Activated B cell treated with CpG ODN at 0.5 μM for 24 hours (primary cell): ENCODE measurements around the gene KIRREL3. TPM values are rescaled to one million over a fixed set of nuclear protein-coding genes. Genes with fewer than 3 reads are reported as not detected.

Experiments used
- ATAC-seq: fragments of 200-7000 bp; cut with Tn5 transposase; one replicate; pipeline ENCODE4 v1.10.0; 2021; ENCODE audit warnings: low read depth, mild to moderate bottlenecking, moderate library complexity
- CTCF ChIA-PET: fragments of 350-600 bp; sonication (Branson Sonifier 250); formaldehyde crosslinking; loops from one replicate; lab custom pipeline; 2021; ENCODE audit warnings: antibody characterized with exemption; lab: Charles Lee
- POLR2A ChIA-PET: fragments of 350-600 bp; sonication (Branson Sonifier 250); formaldehyde crosslinking; loops from one replicate; lab custom pipeline; 2021; ENCODE audit warnings: antibody characterized with exemption; lab: Charles Lee
- DNase-seq: peaks from one replicate; pipeline ENCODE4 v3.0.0; 2022
- H3K27ac Mint-ChIP-seq: one replicate; pipeline ENCODE4 v1.8.0; 2020; ENCODE audit warnings: mixed read lengths
- H3K27me3 Mint-ChIP-seq: one replicate; pipeline ENCODE4 v1.8.0; 2021; ENCODE audit warnings: mixed read lengths
- H3K36me3 Mint-ChIP-seq: one replicate; pipeline ENCODE4 v1.8.0; 2021; ENCODE audit warnings: low read depth, mixed read lengths
- H3K4me1 Mint-ChIP-seq: one replicate; pipeline ENCODE4 v1.8.0; 2021; ENCODE audit warnings: mixed read lengths
- H3K4me3 Mint-ChIP-seq: one replicate; pipeline ENCODE4 v1.8.0; 2020; ENCODE audit warnings: mild to moderate bottlenecking, mixed read lengths
- H3K9me3 Mint-ChIP-seq: one replicate; pipeline ENCODE4 v1.8.0; 2020; ENCODE audit warnings: mixed read lengths
- intact Hi-C: fragments of 100-400 bp; cut with micrococcal nuclease; formaldehyde crosslinking; loops from one replicate; pipeline ENCODE4 v1.15.1; 2024
- total RNA-seq: library from RNA; stranded (reverse); gene quantifications from 2 replicates; pipeline ENCODE4 v1.2.3, GENCODE V29; 2022
- TF ChIP-seq, protein P1 (sequence below): fragments of 200-600 bp; IDR thresholded peaks from one replicate; pipeline ENCODE4 v1.8.0; 2022; ENCODE audit warnings: antibody characterized with exemption, mild to moderate bottlenecking

KIRREL3 gene
- total RNA-seq, 1 donor from 2014 or later = not detected

DNA sequence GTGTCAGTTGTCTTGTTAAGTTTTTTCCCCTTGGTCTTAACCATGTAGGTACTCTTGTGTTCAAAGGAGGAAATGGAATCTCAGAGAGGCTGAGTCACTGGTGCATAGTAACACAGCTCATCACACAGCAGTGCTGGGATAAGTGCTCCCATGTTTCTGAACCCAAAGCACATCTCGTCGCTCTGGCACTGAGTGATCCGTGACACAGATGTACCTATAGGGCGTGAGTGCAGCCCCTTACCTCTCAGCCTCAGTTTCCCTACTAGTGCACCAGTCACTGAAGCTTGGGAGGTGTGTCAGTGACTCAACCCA is 411.1 kb downstream of the KIRREL3 start:
- Mint-ChIP-seq H3K27ac (no peak overlapping the region), H3K27me3 (no peaks in the 10 kb centered on the region), H3K4me3 (no peak overlapping the region), H3K4me1 (no peaks in the 10 kb centered on the region), H3K36me3 (no peaks in the 10 kb centered on the region), H3K9me3 (no peaks in the 10 kb centered on the region)
- ATAC-seq (no peak), DNase-seq (no peak)
- ChIA-PET CTCF (no interaction called here), POLR2A (no interaction called here)
- TF ChIP-seq, protein P1, sequence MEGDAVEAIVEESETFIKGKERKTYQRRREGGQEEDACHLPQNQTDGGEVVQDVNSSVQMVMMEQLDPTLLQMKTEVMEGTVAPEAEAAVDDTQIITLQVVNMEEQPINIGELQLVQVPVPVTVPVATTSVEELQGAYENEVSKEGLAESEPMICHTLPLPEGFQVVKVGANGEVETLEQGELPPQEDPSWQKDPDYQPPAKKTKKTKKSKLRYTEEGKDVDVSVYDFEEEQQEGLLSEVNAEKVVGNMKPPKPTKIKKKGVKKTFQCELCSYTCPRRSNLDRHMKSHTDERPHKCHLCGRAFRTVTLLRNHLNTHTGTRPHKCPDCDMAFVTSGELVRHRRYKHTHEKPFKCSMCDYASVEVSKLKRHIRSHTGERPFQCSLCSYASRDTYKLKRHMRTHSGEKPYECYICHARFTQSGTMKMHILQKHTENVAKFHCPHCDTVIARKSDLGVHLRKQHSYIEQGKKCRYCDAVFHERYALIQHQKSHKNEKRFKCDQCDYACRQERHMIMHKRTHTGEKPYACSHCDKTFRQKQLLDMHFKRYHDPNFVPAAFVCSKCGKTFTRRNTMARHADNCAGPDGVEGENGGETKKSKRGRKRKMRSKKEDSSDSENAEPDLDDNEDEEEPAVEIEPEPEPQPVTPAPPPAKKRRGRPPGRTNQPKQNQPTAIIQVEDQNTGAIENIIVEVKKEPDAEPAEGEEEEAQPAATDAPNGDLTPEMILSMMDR = no peak
- intact Hi-C loops = no loop called here

DNA sequence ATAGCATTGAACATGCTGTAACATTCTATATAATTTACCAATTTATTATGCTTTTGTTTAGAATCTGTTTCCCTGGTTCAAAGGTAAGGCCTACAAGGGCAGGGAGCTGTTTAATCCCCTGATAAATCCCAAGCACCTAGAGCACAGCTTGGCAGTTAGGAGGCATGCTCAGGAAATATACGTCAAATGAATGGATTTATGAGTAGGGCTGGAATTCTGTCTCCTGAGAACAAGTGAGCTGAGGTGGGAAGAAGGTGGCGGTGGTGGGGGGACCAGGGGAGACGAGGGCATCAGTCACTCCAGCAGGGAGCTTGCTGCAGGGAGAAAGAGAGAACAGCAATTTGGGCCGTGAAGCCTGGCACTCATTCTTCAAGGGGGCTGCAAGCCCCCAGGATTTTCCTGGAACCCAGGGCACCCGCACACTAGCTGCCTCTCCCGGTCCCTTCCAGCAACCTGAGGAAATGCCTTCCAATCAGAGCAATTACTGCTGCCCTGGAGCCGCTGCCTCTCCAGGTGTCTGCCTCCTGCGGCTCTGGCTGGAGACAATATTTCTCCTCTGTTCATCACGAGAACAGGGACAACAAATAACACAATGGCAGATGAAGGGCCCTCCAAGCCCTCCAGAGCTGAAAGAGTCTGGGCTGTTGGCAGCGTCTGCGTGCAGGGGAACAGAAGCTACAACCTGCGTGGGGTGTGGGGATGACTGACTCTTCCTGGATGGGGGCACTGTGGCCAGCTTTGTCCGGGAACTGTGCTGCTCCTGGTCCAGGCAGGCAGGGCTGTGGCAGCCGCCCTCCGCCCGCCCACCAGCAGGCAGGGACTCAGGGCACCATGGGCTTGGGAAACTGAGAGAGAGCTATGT is 411.7 kb downstream of the KIRREL3 start:
- POLR2A ChIA-PET = no interaction called here

GRCh38 chr11:126587541-126587940 is 413.0 kb downstream of the KIRREL3 start:
- ChIA-PET CTCF (no interaction called here), POLR2A (no interaction called here)
- no peaks in the 10 kb centered on the region for H3K36me3 Mint-ChIP-seq
- H3K4me1 Mint-ChIP-seq = no peaks in the 10 kb centered on the region
- intact Hi-C loops = no loop called here
- H3K27me3 Mint-ChIP-seq = no peaks in the 10 kb centered on the region
- H3K4me3 Mint-ChIP-seq = no peak overlapping the region
- TF ChIP-seq, protein P1 = no peak
- DNase-seq (no peak), ATAC-seq (no peak)
- no peaks in the 10 kb centered on the region for H3K9me3 Mint-ChIP-seq
- no peak overlapping the region for H3K27ac Mint-ChIP-seq

More for the DNA sequence above, 411.7 kb downstream of the KIRREL3 start:
- Mint-ChIP-seq H3K27ac (no peak overlapping the region), H3K4me1 (no peaks in the 10 kb centered on the region), H3K9me3 (no peaks in the 10 kb centered on the region), H3K36me3 (no peaks in the 10 kb centered on the region), H3K4me3 (no peak overlapping the region), H3K27me3 (no peaks in the 10 kb centered on the region)
- ATAC-seq (no peak), DNase-seq (no peak)
- CTCF ChIA-PET = no interaction called here
- intact Hi-C loops = no loop called here
- TF ChIP-seq, protein P1 = no peak

DNA sequence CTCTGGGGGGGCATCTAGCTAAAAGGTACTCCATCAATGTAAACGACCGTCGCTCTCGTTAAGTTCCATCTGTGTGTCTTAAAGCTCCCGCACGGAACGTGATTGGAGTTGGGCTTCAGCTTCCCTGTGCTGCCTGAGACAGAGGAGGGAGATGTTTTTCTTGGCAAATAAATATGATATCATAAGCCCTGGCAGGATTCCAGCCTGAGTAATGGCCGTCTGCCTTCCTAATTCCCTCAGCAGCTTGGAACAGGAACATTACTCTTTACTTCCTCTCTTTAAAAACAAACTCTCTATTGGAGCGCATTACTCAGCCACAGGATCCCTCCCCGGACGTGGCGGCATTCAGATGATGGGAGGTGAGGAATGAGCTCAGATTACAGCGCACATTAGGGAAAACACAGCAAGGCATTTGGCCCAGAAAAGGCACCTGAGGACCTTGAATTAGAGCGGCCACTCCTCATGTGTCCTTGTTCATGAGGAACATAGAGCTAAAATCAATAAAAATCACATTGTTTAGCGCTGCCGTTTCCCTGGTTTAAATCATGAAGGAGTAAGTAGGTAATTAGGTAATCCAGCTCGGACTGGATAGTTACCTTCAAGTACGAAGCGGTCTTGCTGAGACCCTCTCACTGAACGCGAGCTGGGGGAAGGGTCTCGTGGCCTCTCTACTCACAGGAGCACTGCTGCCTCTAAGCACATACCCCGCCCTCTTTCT is 414.6 kb downstream of the KIRREL3 start:
- TF ChIP-seq, protein P1 = no peak
- Mint-ChIP-seq H3K9me3 (no peaks in the 10 kb centered on the region), H3K4me1 (no peaks in the 10 kb centered on the region), H3K4me3 (no peak overlapping the region), H3K27me3 (no peaks in the 10 kb centered on the region), H3K36me3 (no peaks in the 10 kb centered on the region), H3K27ac (no peak overlapping the region)
- ATAC-seq (no peak), DNase-seq (no peak)
- intact Hi-C loops = no loop called here
- ChIA-PET POLR2A (no interaction called here), CTCF (no interaction called here)

DNA sequence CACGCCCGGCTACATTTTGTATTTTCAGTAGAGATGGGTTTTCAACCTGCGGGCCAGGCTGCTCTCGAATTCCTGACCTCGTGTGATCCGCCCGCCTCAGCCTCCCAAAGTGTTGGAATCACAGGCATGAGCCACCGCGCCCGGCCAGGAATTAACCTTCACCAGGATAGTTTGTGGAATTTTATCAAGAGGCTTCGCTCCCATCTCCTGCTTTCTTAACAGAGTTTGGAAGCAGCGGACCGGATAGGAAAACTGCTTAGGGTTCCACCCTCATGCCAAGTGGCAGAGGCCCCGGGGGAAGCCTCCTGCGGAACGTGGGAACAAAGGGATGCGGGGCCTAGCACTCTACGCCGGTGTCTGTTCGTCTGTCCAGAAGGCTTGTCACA is 415.2 kb downstream of the KIRREL3 start:
- no peak for DNase-seq
- intact Hi-C loops = no loop called here
- Mint-ChIP-seq H3K4me1 (no peaks in the 10 kb centered on the region), H3K4me3 (no peak overlapping the region), H3K27ac (no peak overlapping the region), H3K27me3 (no peaks in the 10 kb centered on the region), H3K36me3 (no peaks in the 10 kb centered on the region), H3K9me3 (no peaks in the 10 kb centered on the region)
- ChIA-PET POLR2A (no interaction called here), CTCF (no interaction called here)
- ATAC-seq = no peak
- TF ChIP-seq, protein P1 = no peak
